Esophagus (tissue), 2 donors: ENCODE results near the gene MACROD2. TPM values are rescaled to one million over a fixed set of nuclear protein-coding genes. Genes with fewer than 3 reads are reported as not detected.
A peak's percentile ranks its signal among the peaks of the same experiment; 100 is the strongest.

ENCODE experiments used
- H3K27ac ChIP-seq, 2 donors: one replicate each; pipeline ENCODE4 v1.5.1; 2013; ENCODE audit warnings: low read depth in 2 of 2, mild to moderate bottlenecking in 2 of 2, inconsistent platforms in 1 of 2, low read length in 1 of 2, moderate library complexity in 1 of 2
- H3K27me3 ChIP-seq, 2 donors: one replicate each; pipeline ENCODE4 v1.6.1; 2013; ENCODE audit warnings: low read length in 2 of 2, control low read depth in 1 of 2, mild to moderate bottlenecking in 1 of 2; ENCODE audit not compliant: insufficient read depth in 2 of 2, control insufficient read depth in 1 of 2
- H3K36me3 ChIP-seq, 2 donors: one replicate each; pipeline ENCODE4 v1.6.1; 2013; ENCODE audit warnings: low read length in 1 of 2; ENCODE audit not compliant: control insufficient read depth in 2 of 2, insufficient read depth in 2 of 2
- H3K4me1 ChIP-seq, 2 donors: one replicate each; pipeline ENCODE4 v1.6.1; 2013; ENCODE audit warnings: low read length in 1 of 2; ENCODE audit not compliant: control insufficient read depth in 2 of 2, insufficient read depth in 2 of 2
- H3K4me3 ChIP-seq, 2 donors: one replicate each; pipeline ENCODE4 v1.5.1; 2013; ENCODE audit warnings: low read length in 2 of 2, mild to moderate bottlenecking in 2 of 2, low read depth in 1 of 2, moderate library complexity in 1 of 2
- H3K9me3 ChIP-seq, 2 donors: one replicate each; pipeline ENCODE4 v1.6.1; 2013; ENCODE audit warnings: mild to moderate bottlenecking in 2 of 2, low read depth in 1 of 2, low read length in 1 of 2, moderate library complexity in 1 of 2; ENCODE audit not compliant: control insufficient read depth in 2 of 2, insufficient read depth in 1 of 2
- WGBS, 2 donors: extraction: QIAGEN DNeasy Blood & Tissue Kit; methylation state at CpG; one replicate each; pipeline ENCODE4 v1.1.7; 2013; 5-methylcytosine and 5-hydroxymethylcytosine counted together
- polyA plus RNA-seq, 2 donors: library from polyadenylated mRNA; stranded (reverse); fragments of 200-250 nt; gene quantifications; one replicate each; pipeline ENCODE4 v1.2.3, GENCODE V29; 2013
- donor health status: healthy with polysubstance abuse.
- donor health status: Bipolar disorder and iron deficiency.

The MACROD2 gene
- polyA plus RNA-seq, 2 donors: 0.64 to 1.9 TPM

GRCh38 chr20:15045246-15045645, 1049.9 kb downstream of the MACROD2 start:
- no peaks in the 10 kb centered on the region for H3K9me3 ChIP-seq
- H3K4me3 ChIP-seq: no peak overlapping the region
- H3K27me3 ChIP-seq: no peaks in the 10 kb centered on the region
- no peaks in the 10 kb centered on the region for H3K4me1 ChIP-seq
- 30 to 44% methylated on average over 4 of the region's 4 CpGs for WGBS, 2 donors
- peak overlapping the region in 1 of 2 donors; percentile 9 for H3K27ac ChIP-seq
- H3K36me3 ChIP-seq: no peaks in the 10 kb centered on the region

- 48 to 57% methylated on average over 2 of the region's 2 CpGs for WGBS, 2 donors
- H3K4me3 ChIP-seq: no peak overlapping the region
- no peaks in the 10 kb centered on the region for H3K4me1 ChIP-seq
- no peaks in the 10 kb centered on the region for H3K36me3 ChIP-seq
- H3K27ac ChIP-seq: no peak overlapping the region
- no peaks in the 10 kb centered on the region for H3K27me3 ChIP-seq
- H3K9me3 ChIP-seq: no peaks in the 10 kb centered on the region
Measured at GRCh38 chr20:15047042-15047441, 1051.7 kb downstream of the MACROD2 start.

GRCh38 chr20:15047601-15048000, 1052.3 kb downstream of the MACROD2 start:
- Histone ChIP-seq H3K4me3 (no peak overlapping the region), H3K36me3 (no peaks in the 10 kb centered on the region), H3K27ac (no peak overlapping the region), H3K27me3 (no peaks in the 10 kb centered on the region), H3K4me1 (no peaks in the 10 kb centered on the region), H3K9me3 (no peaks in the 10 kb centered on the region)
- 55 to 63% methylated on average over 1 of the region's 1 CpG for WGBS, 2 donors

- Histone ChIP-seq H3K36me3 (no peaks in the 10 kb centered on the region), H3K4me1 (peaks cover 0 to under 1% of the 10 kb centered on the region in 2 donors), H3K27ac (no peak overlapping the region), H3K9me3 (no peaks in the 10 kb centered on the region), H3K27me3 (no peaks in the 10 kb centered on the region), H3K4me3 (no peak overlapping the region)
- 57 to 67% methylated on average over 5 of the region's 5 CpGs for WGBS, 2 donors
Measured at GRCh38 chr20:15056246-15056645, 1060.9 kb downstream of the MACROD2 start.

- Histone ChIP-seq H3K4me3 (no peak overlapping the region), H3K4me1 (peaks cover 0 to 4% of the 10 kb centered on the region in 2 donors), H3K36me3 (no peaks in the 10 kb centered on the region), H3K27me3 (no peaks in the 10 kb centered on the region), H3K27ac (no peak overlapping the region), H3K9me3 (no peaks in the 10 kb centered on the region)
- 80 to 90% methylated on average over 3 of the region's 3 CpGs for WGBS, 2 donors
Measured at GRCh38 chr20:15058841-15059240, 1063.5 kb downstream of the MACROD2 start.

- Histone ChIP-seq H3K27ac (no peak overlapping the region), H3K9me3 (no peaks in the 10 kb centered on the region), H3K4me3 (no peak overlapping the region), H3K27me3 (no peaks in the 10 kb centered on the region), H3K4me1 (peaks cover 0 to 4% of the 10 kb centered on the region in 2 donors), H3K36me3 (no peaks in the 10 kb centered on the region)
Measured at GRCh38 chr20:15059438-15059837, 1064.1 kb downstream of the MACROD2 start.

GRCh38 chr20:15060265-15061060, 1065.1 kb downstream of the MACROD2 start:
- 78 to 83% methylated on average over 8 of the region's 8 CpGs for WGBS, 2 donors
- Histone ChIP-seq H3K4me3 (no peak overlapping the region), H3K36me3 (no peaks in the 10 kb centered on the region), H3K9me3 (no peaks in the 10 kb centered on the region), H3K4me1 (peaks cover 0 to 4% of the 10 kb centered on the region in 2 donors), H3K27me3 (no peaks in the 10 kb centered on the region), H3K27ac (no peak overlapping the region)

GRCh38 chr20:15061061-15061430, 1065.7 kb downstream of the MACROD2 start:
- no peak overlapping the region for H3K27ac ChIP-seq
- peaks cover 0 to 4% of the 10 kb centered on the region in 2 donors for H3K4me1 ChIP-seq
- WGBS, 2 donors: 60 to 81% methylated on average over 2 of the region's 2 CpGs
- H3K4me3 ChIP-seq: no peak overlapping the region
- no peaks in the 10 kb centered on the region for H3K36me3 ChIP-seq
- no peaks in the 10 kb centered on the region for H3K9me3 ChIP-seq
- no peaks in the 10 kb centered on the region for H3K27me3 ChIP-seq

GRCh38 chr20:15061955-15062354, 1066.6 kb downstream of the MACROD2 start:
- H3K9me3 ChIP-seq: no peaks in the 10 kb centered on the region
- no peak overlapping the region for H3K4me3 ChIP-seq
- H3K27me3 ChIP-seq: no peaks in the 10 kb centered on the region
- no peak overlapping the region for H3K27ac ChIP-seq
- 36 to 71% methylated on average over 1 of the region's 1 CpG for WGBS, 2 donors
- H3K4me1 ChIP-seq: peaks cover 0 to 4% of the 10 kb centered on the region in 2 donors
- H3K36me3 ChIP-seq: no peaks in the 10 kb centered on the region

- no peak overlapping the region for H3K4me3 ChIP-seq
- H3K36me3 ChIP-seq: no peaks in the 10 kb centered on the region
- no peaks in the 10 kb centered on the region for H3K27me3 ChIP-seq
- H3K4me1 ChIP-seq: peaks cover 0 to 4% of the 10 kb centered on the region in 2 donors
- 73 to 80% methylated on average over 3 of the region's 3 CpGs for WGBS, 2 donors
- no peaks in the 10 kb centered on the region for H3K9me3 ChIP-seq
- H3K27ac ChIP-seq: no peak overlapping the region
Measured at GRCh38 chr20:15063081-15063480, 1067.8 kb downstream of the MACROD2 start.
